Measurements from ENCODE around the gene CHST11. TPM values are rescaled to one million over a fixed set of nuclear protein-coding genes. Genes with fewer than 3 reads are reported as not detected.

The CHST11 gene
- total RNA-seq, 1 experiment from 2014 or later, result 6.7 TPM

DNA sequence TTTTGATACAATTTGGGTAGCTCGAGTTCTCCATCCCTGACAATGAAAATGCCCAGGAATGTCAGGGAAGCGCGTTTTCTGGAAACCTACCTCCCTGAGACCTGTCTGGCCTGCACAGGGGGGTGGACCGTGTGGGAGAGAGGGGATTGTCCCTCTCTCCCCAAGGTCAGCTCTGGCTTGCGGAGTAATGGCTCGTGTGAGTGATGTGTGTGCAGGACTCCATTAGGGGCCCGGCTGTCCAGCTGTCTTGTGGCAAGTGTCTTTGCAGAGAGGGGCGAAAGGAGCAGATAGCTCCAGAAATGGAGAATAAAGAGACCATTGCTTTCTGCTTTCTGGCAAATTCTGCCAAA, 215.3 kb downstream of the CHST11 start:
- H2BK5ac ChIP-seq (ENCODE audit: insufficient read length, low read length), result no peak overlapping the region
- H3K23ac ChIP-seq (ENCODE audit: insufficient read length, low read depth, low read length), result no peak overlapping the region
- H4K5ac ChIP-seq (ENCODE audit: insufficient read length, low read depth, low read length), result no peak overlapping the region
- peak overlapping the region in 2 of 3 experiments; percentile 20 to 53; a peak in 3 of 7 replicates for H3K27ac Mint-ChIP-seq
- H4K20me1 ChIP-seq (ENCODE audit: control insufficient read depth, insufficient read depth, insufficient read length), result no peaks in the 10 kb centered on the region
- no peak overlapping the region for H3K9ac ChIP-seq (ENCODE audit: extremely low read depth, insufficient read length, low read length)
- no peak overlapping the region for H4K8ac ChIP-seq (replicated peaks; ENCODE audit: insufficient read length, low read depth, low read length)
- H3K4me3 Mint-ChIP-seq, result no peak overlapping the region; a peak in 1 of 5 replicates
- DNase-seq, result no peak
- no peaks in the 10 kb centered on the region for H3K9me3 ChIP-seq (ENCODE audit: control insufficient read depth, low read depth, low read length)
- no peak overlapping the region for H2BK15ac ChIP-seq (ENCODE audit: low read depth, low read length)
- H2AK5ac ChIP-seq (ENCODE audit: insufficient read length, low read length), result no peak overlapping the region
- no peak overlapping the region for H3K56ac ChIP-seq (ENCODE audit: insufficient read length, low read depth, low read length)
- H3K79me1 ChIP-seq (ENCODE audit: insufficient read depth, low read depth, low read length, poor library complexity, severe bottlenecking), result no peaks in the 10 kb centered on the region
- H2BK12ac ChIP-seq (ENCODE audit: insufficient read length, low read depth, low read length), result no peak overlapping the region
- 0 out of 2 replicates have a peak, but pooled peaks cover 2% of the 10 kb centered on the region for H3K4me1 ChIP-seq (ENCODE audit: insufficient read depth, low read length)
- H3K36me3 Mint-ChIP-seq (ENCODE audit: insufficient read depth in 1 of 3, low read depth in 3 of 3), result no peaks in the 10 kb centered on the region
- WGBS (ENCODE audit: extremely low coverage, insufficient read length, low lambda C conversion rate), result no CpG with 5 or more reads among the region's 8 CpGs
- H3K14ac ChIP-seq (ENCODE audit: insufficient read depth, low read length), result no peak overlapping the region; the same call in 1 of the 2 replicates
- H3K4me2 ChIP-seq (ENCODE audit: insufficient read depth, insufficient read length, low read length), result no peak overlapping the region
- no peak overlapping the region for H4K91ac ChIP-seq (ENCODE audit: insufficient read length, low read depth, low read length)
- H3K79me2 ChIP-seq (ENCODE audit: insufficient read depth, low read length), result no peaks in the 10 kb centered on the region
- TF ChIP-seq, protein P1, sequence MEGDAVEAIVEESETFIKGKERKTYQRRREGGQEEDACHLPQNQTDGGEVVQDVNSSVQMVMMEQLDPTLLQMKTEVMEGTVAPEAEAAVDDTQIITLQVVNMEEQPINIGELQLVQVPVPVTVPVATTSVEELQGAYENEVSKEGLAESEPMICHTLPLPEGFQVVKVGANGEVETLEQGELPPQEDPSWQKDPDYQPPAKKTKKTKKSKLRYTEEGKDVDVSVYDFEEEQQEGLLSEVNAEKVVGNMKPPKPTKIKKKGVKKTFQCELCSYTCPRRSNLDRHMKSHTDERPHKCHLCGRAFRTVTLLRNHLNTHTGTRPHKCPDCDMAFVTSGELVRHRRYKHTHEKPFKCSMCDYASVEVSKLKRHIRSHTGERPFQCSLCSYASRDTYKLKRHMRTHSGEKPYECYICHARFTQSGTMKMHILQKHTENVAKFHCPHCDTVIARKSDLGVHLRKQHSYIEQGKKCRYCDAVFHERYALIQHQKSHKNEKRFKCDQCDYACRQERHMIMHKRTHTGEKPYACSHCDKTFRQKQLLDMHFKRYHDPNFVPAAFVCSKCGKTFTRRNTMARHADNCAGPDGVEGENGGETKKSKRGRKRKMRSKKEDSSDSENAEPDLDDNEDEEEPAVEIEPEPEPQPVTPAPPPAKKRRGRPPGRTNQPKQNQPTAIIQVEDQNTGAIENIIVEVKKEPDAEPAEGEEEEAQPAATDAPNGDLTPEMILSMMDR (conservative IDR thresholded peaks at IDR 0.05), result no peak
- H3K27me3 Mint-ChIP-seq (ENCODE audit: low read depth), result no peaks in the 10 kb centered on the region
- H3K9me3 Mint-ChIP-seq, result no peaks in the 10 kb centered on the region
- H3K4ac ChIP-seq (ENCODE audit: low read depth, low read length), result no peak overlapping the region
- no peak overlapping the region for H2BK120ac ChIP-seq (ENCODE audit: low read depth, low read length, poor library complexity, severe bottlenecking)
- peaks cover 25 to 27% of the 10 kb centered on the region in 2 experiments for H3K4me1 Mint-ChIP-seq
- no peak overlapping the region for H3K27ac ChIP-seq (ENCODE audit: insufficient read length, low read depth, low read length)
- H3T11ph ChIP-seq (ENCODE audit: low read length), result no peak overlapping the region
- H3K27me3 ChIP-seq (ENCODE audit: insufficient read depth, low read length), result no peaks in the 10 kb centered on the region
- H3K18ac ChIP-seq (ENCODE audit: insufficient read length, low read depth, low read length), result peak overlapping the region; percentile 16
- H3K23me2 ChIP-seq (ENCODE audit: insufficient read length, low read depth, low read length, poor library complexity, severe bottlenecking), result no peaks in the 10 kb centered on the region
- H2BK20ac ChIP-seq (ENCODE audit: low read depth, low read length, poor library complexity, severe bottlenecking), result no peak overlapping the region
- H2AFZ ChIP-seq (ENCODE audit: low read length), result no peak overlapping the region
